ENCODE data around the gene RALB.

The RALB gene, protein sequence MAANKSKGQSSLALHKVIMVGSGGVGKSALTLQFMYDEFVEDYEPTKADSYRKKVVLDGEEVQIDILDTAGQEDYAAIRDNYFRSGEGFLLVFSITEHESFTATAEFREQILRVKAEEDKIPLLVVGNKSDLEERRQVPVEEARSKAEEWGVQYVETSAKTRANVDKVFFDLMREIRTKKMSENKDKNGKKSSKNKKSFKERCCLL

DNA sequence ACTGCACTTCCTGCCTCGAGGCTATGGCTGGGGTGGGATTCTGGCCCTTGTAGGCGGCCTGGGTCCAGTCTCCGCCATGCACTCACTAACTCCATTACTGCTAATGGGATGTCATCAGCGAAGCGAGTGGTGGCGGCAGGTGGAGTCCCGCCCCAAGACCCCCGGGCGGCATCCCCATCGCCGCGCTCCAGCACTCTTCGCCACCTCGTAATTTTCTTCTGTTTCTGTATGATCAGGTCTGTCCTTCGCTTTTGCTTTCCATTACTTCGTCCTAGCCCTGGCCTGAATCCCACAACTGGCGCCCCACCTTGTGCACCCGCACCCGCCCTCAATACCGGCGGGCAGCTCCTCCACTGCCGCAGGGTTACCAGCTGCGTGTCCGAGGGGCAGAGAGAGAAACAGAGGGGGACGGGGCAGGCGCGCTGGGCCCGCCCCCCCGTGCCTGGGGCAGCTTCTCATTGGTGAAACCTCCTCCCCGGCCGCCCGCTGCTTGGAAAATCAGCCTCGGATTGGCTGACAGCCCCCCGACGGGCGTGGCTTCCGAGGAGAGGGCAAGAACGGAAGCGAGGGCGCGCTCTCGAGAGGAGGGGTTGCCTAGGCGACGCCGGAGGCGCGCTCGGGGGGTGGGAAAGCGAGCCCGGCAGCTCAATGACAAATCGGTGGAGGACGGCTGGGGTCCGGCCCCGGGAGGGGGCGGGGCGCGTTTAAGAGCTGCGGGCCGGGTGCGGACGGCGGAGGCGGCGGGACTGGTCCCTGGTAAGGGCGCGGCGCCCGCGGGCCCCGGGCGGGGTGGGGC, at the start of gene RALB:
RALB (plus strand) TSS at position 628 of the 796 bp plus-strand sequence. CDS start 25,813 bp downstream, outside the sequence.
- DNase-seq: peak; percentile 96 to 98 (median 97)

DNA sequence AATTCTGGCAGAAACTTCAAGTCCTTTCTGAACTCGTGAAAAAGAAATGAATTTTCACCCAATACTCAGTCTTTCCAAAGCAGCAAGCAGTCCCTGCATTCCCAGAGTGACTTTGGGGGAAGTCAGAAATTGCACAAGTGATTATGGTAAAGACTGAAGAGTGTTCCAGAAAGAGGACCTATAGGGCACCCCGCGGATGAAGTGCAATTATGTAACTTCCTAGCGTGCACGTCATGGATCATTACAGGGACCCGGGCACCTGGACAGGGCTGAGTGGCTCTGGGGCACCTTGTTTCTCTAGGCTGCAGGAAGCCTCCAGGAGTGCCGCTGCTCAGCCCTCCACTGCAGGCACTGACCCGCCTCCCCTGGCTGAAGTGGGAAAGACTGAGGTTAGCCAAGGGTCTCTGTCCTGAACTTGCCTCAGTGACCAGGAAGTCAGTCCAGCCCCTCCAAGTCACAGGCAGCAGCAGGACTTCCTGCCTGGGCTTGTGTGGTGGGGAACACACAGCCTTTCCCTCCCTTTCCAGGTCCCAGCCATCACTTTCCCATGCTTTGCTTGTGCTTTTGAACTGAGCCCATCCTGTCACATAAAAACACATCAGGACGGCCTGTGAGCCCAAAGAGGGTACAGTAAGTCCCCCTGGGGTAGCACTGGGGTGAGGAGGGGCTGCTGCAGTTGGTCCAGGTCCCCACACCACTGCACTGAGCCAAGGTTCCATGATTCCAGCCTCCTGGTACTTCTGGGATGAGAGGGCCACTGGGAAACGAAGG, 49.2 kb upstream of the RALB start:
- no peak for DNase-seq

GRCh38 chr2:120204022-120204405, 48.6 kb upstream of the RALB start:
- DNase-seq: no peak

- DNase-seq: no peak
These were observed 48.2 kb upstream of the RALB start for GRCh38 chr2:120204417-120204816.

- DNase-seq: no peak
These were observed 47.5 kb upstream of the RALB start for GRCh38 chr2:120204945-120205670.

DNA sequence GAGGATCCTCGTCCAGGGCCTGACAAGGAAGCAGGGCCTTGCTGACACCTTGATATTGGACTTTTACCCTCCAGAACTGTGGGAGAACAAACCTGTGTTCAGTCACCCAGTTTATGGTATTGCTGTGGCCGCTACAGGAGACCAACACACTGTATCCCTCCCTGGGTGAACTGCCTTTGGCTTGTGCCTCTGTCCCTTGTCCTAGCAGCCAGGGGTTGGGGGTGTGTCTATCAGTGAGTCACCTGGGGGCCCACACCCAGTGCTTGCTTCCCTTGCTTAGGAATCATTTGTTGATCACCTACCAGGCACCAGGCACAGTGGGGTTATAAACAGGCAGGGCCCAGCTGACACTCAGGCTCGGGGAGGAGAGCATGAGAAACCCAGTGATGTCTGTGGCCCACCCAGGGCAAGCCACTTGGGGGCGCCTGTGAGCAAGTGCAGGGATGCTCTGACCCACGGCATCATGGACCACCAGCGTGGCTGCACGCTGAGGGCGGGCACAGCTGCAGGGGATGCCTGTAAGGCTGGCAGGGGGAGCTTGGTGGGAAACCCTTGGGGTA, 46.5 kb upstream of the RALB start:
- DNase-seq: peak; percentile 11 to 34 (median 18)

GRCh38 chr2:120208381-120209353, 44.0 kb upstream of the RALB start:
- no peak for DNase-seq

- DNase-seq: no peak
These were observed 43.0 kb upstream of the RALB start for GRCh38 chr2:120209427-120210269.

DNA sequence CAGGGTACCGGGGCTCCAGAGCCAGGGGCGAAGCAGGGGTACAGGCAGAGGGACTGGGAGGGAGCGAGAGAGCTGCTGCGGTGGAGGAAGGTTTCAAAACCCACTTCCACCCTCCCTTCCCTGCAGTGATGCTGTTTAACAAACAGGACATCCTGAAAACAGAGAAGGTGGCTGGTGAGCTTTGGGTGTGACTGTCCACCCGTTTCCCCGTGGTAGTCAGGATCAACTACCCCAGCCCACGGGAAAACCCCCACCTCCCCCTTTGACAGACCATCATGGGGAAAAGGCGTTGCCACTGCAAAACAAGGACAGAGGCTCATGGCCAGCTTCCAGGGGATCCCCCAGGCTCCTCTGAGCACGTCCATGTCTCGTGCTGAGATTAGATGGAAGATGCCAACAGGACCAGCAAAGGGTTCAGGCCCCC, 42.4 kb upstream of the RALB start:
- no peak for DNase-seq

GRCh38 chr2:120218181-120218580, 34.5 kb upstream of the RALB start:
- no peak for DNase-seq

GRCh38 chr2:120219291-120219690, 33.4 kb upstream of the RALB start:
- no peak for DNase-seq

GRCh38 chr2:120219766-120220165, 32.9 kb upstream of the RALB start:
- no peak for DNase-seq

- DNase-seq: no peak
These were observed 31.9 kb upstream of the RALB start for GRCh38 chr2:120220756-120221155.

DNA sequence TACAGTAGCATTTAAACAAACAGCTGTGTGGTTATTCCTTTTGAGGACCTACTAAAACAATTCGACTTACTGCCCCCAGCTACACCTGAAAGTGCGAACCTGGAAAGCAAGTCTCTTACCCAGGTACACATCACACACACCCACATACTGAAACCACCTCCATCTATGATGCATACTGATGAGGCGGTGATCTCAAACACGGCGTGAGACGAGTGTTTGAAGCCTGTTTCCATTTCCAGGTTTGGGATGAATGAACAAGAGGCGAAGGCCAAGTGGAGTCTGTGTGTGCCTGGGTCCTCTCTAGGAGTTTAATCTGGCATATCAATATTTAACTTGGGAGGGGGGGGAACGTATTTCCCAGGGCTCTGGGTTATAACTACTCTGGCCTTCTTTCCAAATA, 31.0 kb upstream of the RALB start:
- peak in 1 of 4 experiments; percentile 5 for DNase-seq

DNA sequence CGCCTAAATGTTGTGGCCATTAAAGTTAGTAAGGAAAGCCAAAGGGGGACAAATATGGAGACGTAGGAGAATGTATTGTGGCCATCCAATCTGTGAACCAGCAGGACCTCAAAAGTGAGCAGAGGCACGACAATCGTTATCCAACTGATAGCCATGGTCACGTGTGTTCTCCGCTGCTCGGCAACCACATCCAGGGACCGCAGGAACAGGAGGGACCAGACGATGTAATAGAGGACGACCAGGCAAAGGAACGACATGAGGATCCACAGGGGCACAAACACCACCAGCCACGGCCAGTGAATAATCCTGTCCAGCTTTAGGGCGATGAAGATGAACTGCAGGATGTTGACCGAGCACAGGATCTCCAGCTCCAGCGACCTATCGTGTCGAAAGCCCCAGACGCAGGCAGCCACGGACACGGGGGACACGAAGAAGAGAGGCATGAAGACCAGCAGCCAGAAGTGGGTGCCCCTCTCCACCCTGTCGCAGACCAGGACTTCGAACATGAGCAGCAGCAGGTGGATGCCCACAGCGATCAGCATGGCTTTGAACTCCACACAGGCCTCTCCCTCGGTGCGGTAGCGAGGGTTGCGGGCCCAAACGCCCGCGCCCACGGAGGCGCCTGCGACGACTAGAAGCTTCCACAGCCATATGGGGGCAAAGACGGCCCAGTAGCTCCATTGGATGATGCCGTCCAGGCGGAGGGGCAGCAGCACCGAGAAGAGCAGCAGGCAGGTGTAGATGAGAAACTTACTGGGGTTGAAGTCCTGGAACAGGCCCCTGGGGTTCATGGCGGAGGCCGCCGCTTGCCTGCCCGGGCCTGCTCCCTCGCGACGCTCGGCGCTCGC, 30.2 kb upstream of the RALB start:
- no peak for DNase-seq

- DNase-seq: peak; percentile 77 to 83 (median 82)
These were observed 29.4 kb upstream of the RALB start, which contains the start of gene TMEM185B for GRCh38 chr2:120223034-120223912. TSS of gene TMEM185B (minus strand) at chr2:120223400. CDS start at chr2:120222976, 424 bp downstream.

DNA sequence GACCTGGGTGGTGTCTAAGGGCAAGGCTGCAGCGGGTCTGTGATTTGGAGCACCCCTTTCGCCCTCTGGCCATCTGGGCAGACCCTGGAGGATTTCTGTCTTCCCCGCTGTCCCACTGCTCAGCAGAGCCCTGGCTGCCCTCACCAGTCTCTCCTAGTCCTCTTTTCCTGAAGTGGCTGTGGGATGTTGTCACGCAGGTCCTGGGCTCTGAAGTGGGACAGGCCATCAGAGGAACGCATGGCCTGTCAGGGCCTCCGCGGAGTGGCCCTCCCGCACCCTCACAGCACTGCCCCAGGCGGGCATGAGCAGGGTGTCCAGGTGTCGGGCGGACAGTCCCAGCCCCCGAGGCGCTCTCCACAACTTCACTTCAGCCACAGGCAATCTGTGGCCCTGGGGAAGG, 28.4 kb upstream of the RALB start:
- no peak for DNase-seq

Data from activated CD4-positive, CD25-positive, alpha-beta regulatory T cell (primary cell).